Naive thymus-derived CD4-positive, alpha-beta T cell (primary cell): ENCODE results near the gene ZNF160. TPM values are rescaled to one million over a fixed set of nuclear protein-coding genes. Genes with fewer than 3 reads are reported as not detected.
"Not testable (repeated sequence)": the region's sequence is repeated elsewhere in the genome, so short reads cannot be mapped to it uniquely, and the experiment has no call there.

Experiments
- ATAC-seq: fragments of 150-1000 bp; cut with Tn5 transposase; 2 replicates; pipeline ENCODE4 v1.10.0; 2021; ENCODE audit warnings: mild to moderate bottlenecking, moderate library complexity
- CTCF ChIA-PET: fragments of 350-600 bp; sonication (Branson Sonifier 250); formaldehyde crosslinking; loops from one replicate; lab custom pipeline; 2021; ENCODE audit warnings: antibody characterized with exemption; lab: Charles Lee
- POLR2A ChIA-PET: fragments of 350-600 bp; sonication (Branson Sonifier 250); formaldehyde crosslinking; loops from one replicate; lab custom pipeline; 2021; ENCODE audit warnings: antibody characterized with exemption, inconsistent platforms; lab: Charles Lee
- DNase-seq, 9 donors: peaks; one replicate each; pipeline versions ENCODE4 v3.0.0 to v3.0.0-alpha.2; 2020 to 2022; ENCODE audit warnings: mixed read lengths in 1 of 9
- H3K27ac ChIP-seq: one replicate; pipeline ENCODE4 v1.7.0; 2013; ENCODE audit warnings: mild to moderate bottlenecking, low read depth, low read length, moderate library complexity
- H3K27me3 ChIP-seq, 2 donors: one replicate each; pipeline ENCODE4 v1.7.0; 2013; ENCODE audit warnings: low read length in 2 of 2, mild to moderate bottlenecking in 2 of 2, moderate library complexity in 2 of 2; ENCODE audit not compliant: control insufficient read depth in 2 of 2, insufficient read depth in 2 of 2
- H3K36me3 ChIP-seq, 3 experiments: 1 replicate in 2 of 3; 2 replicates in 1 of 3; pipeline ENCODE4 v1.7.0; 2013; ENCODE audit warnings: low read length in 3 of 3, mild to moderate bottlenecking in 3 of 3, moderate library complexity in 1 of 3; ENCODE audit not compliant: insufficient read depth in 3 of 3, control insufficient read depth in 2 of 3
- H3K4me1 ChIP-seq, 2 donors: one replicate each; pipeline ENCODE4 v1.7.0; 2013; ENCODE audit warnings: low read length in 2 of 2, mild to moderate bottlenecking in 2 of 2, moderate library complexity in 1 of 2; ENCODE audit not compliant: control insufficient read depth in 2 of 2, insufficient read depth in 2 of 2
- H3K4me3 ChIP-seq: 2 replicates; pipeline ENCODE4 v1.7.0; 2013; ENCODE audit warnings: mild to moderate bottlenecking, low read length
- H3K9me3 ChIP-seq, 3 experiments: 1 replicate in 2 of 3; 2 replicates in 1 of 3; pipeline ENCODE4 v1.7.0; 2013; ENCODE audit warnings: low read length in 3 of 3; ENCODE audit not compliant: control insufficient read depth in 2 of 3
- H3K27ac Mint-ChIP-seq, 9 donors: one replicate each; pipeline ENCODE4 v1.8.0; 2020 to 2022; ENCODE audit warnings: mixed read lengths in 9 of 9, mild to moderate bottlenecking in 8 of 9, moderate library complexity in 5 of 9, inconsistent platforms in 2 of 9
- H3K27me3 Mint-ChIP-seq, 5 donors: one replicate each; pipeline ENCODE4 v1.8.0; 2021 to 2022; ENCODE audit warnings: mixed read lengths in 5 of 5, mild to moderate bottlenecking in 1 of 5
- H3K36me3 Mint-ChIP-seq, 5 donors: one replicate each; pipeline ENCODE4 v1.8.0; 2020 to 2022; ENCODE audit warnings: mixed read lengths in 5 of 5, mild to moderate bottlenecking in 3 of 5, inconsistent platforms in 1 of 5
- H3K4me1 Mint-ChIP-seq, 7 donors: one replicate each; pipeline ENCODE4 v1.8.0; 2020 to 2022; ENCODE audit warnings: mixed read lengths in 7 of 7, mild to moderate bottlenecking in 3 of 7, inconsistent platforms in 1 of 7
- H3K4me3 Mint-ChIP-seq, 10 donors: one replicate each; pipeline ENCODE4 v1.8.0; 2020 to 2022; ENCODE audit warnings: mild to moderate bottlenecking in 10 of 10, mixed read lengths in 10 of 10, moderate library complexity in 6 of 10, inconsistent platforms in 2 of 10
- H3K9me3 Mint-ChIP-seq, 11 donors: one replicate each; pipeline ENCODE4 v1.8.0; 2020 to 2022; ENCODE audit warnings: mixed read lengths in 11 of 11, mild to moderate bottlenecking in 4 of 11, inconsistent platforms in 1 of 11, moderate library complexity in 1 of 11
- intact Hi-C, 2 donors: fragments of 100-400 bp; cut with micrococcal nuclease; formaldehyde crosslinking; loops; one replicate each; pipeline ENCODE4 v1.15.1; 2023
- polyA plus RNA-seq, 2 donors: library from polyadenylated mRNA; unstranded; fragments of 300-500 nt; fragmentation: Illumina TruSeq; gene quantifications; one replicate each; pipeline ENCODE4 v1.2.3, GENCODE V29; 2021
- total RNA-seq, 6 experiments: library from RNA in 5 of 6; stranded (reverse) in 5 of 6; gene quantifications; 1 replicate in 5 of 6; 2 replicates in 1 of 6; pipeline ENCODE4 v1.2.3 and lab custom pipeline; 2021 to 2026

Gene ZNF160
- total and polyA plus RNA-seq, 7 experiments from 2014 or later, result 24.2 to 75.3 (median 40.9) TPM

- ATAC-seq (no peak), DNase-seq (no peak)
- peaks cover 0 to 56% (median 19%) of the 10 kb centered on the region in 5 donors for H3K27me3 Mint-ChIP-seq
- peak overlapping the region in 8 of 10 donors; percentile 16 to 68 (median 46) for H3K4me3 Mint-ChIP-seq
- Histone ChIP-seq H3K36me3 (no peaks in the 10 kb centered on the region), H3K4me1 (no peaks in the 10 kb centered on the region), H3K4me3 (no peak overlapping the region), H3K27me3 (no peaks in the 10 kb centered on the region), H3K9me3 (peaks cover 0 to 62% (median 0%) of the 10 kb centered on the region in 3 experiments), H3K27ac (no peak overlapping the region)
- peaks cover 4 to 44% (median 17%) of the 10 kb centered on the region in 5 donors for H3K36me3 Mint-ChIP-seq
- CTCF ChIA-PET, result no interaction called here
- intact Hi-C loops, result no loop called here
- POLR2A ChIA-PET, result no interaction called here
- H3K9me3 Mint-ChIP-seq, result peaks cover 18 to 99% (median 60%) of the 10 kb centered on the region in 11 donors
- peak overlapping the region in 1 of 9 donors; percentile 14 for H3K27ac Mint-ChIP-seq
- H3K4me1 Mint-ChIP-seq, result peaks cover 0 to 8% (median 0%) of the 10 kb centered on the region in 7 donors
Measured at GRCh38 chr19:53037101-53038097, 65.8 kb downstream of the ZNF160 start.

- intact Hi-C loops, result no loop called here
- peaks cover 0 to 60% (median 0%) of the 10 kb centered on the region in 3 experiments for H3K9me3 ChIP-seq
- H3K27me3 ChIP-seq, result no peaks in the 10 kb centered on the region
- H3K4me3 ChIP-seq, result no peak overlapping the region
- ATAC-seq, result no peak
- no peaks in the 10 kb centered on the region for H3K36me3 ChIP-seq
- Mint-ChIP-seq H3K36me3 (peaks cover 4 to 51% (median 22%) of the 10 kb centered on the region in 5 donors), H3K4me1 (peaks cover 0 to 8% (median 0%) of the 10 kb centered on the region in 7 donors), H3K27me3 (peaks cover 0 to 40% (median 19%) of the 10 kb centered on the region in 5 donors), H3K4me3 (no peak overlapping the region), H3K27ac (no peak overlapping the region), H3K9me3 (peaks cover 18 to 99% (median 56%) of the 10 kb centered on the region in 11 donors)
- POLR2A ChIA-PET, result no interaction called here
- H3K4me1 ChIP-seq, result no peaks in the 10 kb centered on the region
- CTCF ChIA-PET, result no interaction called here
- no peak for DNase-seq
- H3K27ac ChIP-seq, result no peak overlapping the region
Measured at GRCh38 chr19:53034948-53035675, 68.1 kb downstream of the ZNF160 start.

GRCh38 chr19:53034054-53034453, 69.2 kb downstream of the ZNF160 start:
- Mint-ChIP-seq H3K27ac (no peak overlapping the region), H3K27me3 (peaks cover 0 to 33% (median 19%) of the 10 kb centered on the region in 5 donors), H3K36me3 (peaks cover 4 to 55% (median 23%) of the 10 kb centered on the region in 5 donors), H3K9me3 (peaks cover 18 to 99% (median 57%) of the 10 kb centered on the region in 11 donors), H3K4me1 (peaks cover 0 to 8% (median 0%) of the 10 kb centered on the region in 7 donors), H3K4me3 (no peak overlapping the region)
- H3K4me3 ChIP-seq, result no peak overlapping the region
- DNase-seq (no peak), ATAC-seq (no peak)
- ChIA-PET CTCF (no interaction called here), POLR2A (no interaction called here)
- peaks cover 0 to 57% (median 0%) of the 10 kb centered on the region in 3 experiments for H3K9me3 ChIP-seq
- H3K36me3 ChIP-seq, result no peaks in the 10 kb centered on the region
- H3K4me1 ChIP-seq, result no peaks in the 10 kb centered on the region
- H3K27ac ChIP-seq, result no peak overlapping the region
- H3K27me3 ChIP-seq, result no peaks in the 10 kb centered on the region
- intact Hi-C loops, result no loop called here

- intact Hi-C loops, DNase-seq: not testable (repeated sequence)
- peaks cover 5 to 95% (median 48%) of the 10 kb centered on the region in 11 donors for H3K9me3 Mint-ChIP-seq
Measured at GRCh38 chr19:53028306-53028705, 74.9 kb downstream of the ZNF160 start.

GRCh38 chr19:53019684-53020083, 83.5 kb downstream of the ZNF160 start:
- Mint-ChIP-seq H3K9me3 (peaks cover 0 to 85% (median 45%) of the 10 kb centered on the region in 11 donors), H3K27ac (no peak overlapping the region), H3K36me3 (peaks cover 0 to 29% (median 15%) of the 10 kb centered on the region in 5 donors), H3K4me1 (no peaks in the 10 kb centered on the region), H3K4me3 (no peak overlapping the region), H3K27me3 (no peaks in the 10 kb centered on the region)
- ATAC-seq (no peak), DNase-seq (no peak)
- Histone ChIP-seq H3K27me3 (no peaks in the 10 kb centered on the region), H3K36me3 (no peaks in the 10 kb centered on the region), H3K4me3 (no peak overlapping the region), H3K9me3 (peaks cover 0 to 23% (median 3%) of the 10 kb centered on the region in 3 experiments), H3K27ac (no peak overlapping the region), H3K4me1 (no peaks in the 10 kb centered on the region)
- ChIA-PET CTCF (no interaction called here), POLR2A (no interaction called here)
- intact Hi-C loops, result no loop called here

More at GRCh38 chr19:53028306-53028705, 74.9 kb downstream of the ZNF160 start:
- H3K4me1 ChIP-seq, H3K27me3 Mint-ChIP-seq, H3K4me1 Mint-ChIP-seq, H3K27ac Mint-ChIP-seq, ATAC-seq, H3K4me3 Mint-ChIP-seq, H3K27ac ChIP-seq, H3K36me3 ChIP-seq, H3K27me3 ChIP-seq, H3K4me3 ChIP-seq, POLR2A ChIA-PET, CTCF ChIA-PET: not testable (repeated sequence)
- peaks cover 0 to 24% (median 0%) of the 10 kb centered on the region in 3 experiments for H3K9me3 ChIP-seq
- peaks cover 0 to 38% (median 9%) of the 10 kb centered on the region in 5 donors for H3K36me3 Mint-ChIP-seq
